ENCODE data around the gene TCF4.

TCF4 gene

DNA sequence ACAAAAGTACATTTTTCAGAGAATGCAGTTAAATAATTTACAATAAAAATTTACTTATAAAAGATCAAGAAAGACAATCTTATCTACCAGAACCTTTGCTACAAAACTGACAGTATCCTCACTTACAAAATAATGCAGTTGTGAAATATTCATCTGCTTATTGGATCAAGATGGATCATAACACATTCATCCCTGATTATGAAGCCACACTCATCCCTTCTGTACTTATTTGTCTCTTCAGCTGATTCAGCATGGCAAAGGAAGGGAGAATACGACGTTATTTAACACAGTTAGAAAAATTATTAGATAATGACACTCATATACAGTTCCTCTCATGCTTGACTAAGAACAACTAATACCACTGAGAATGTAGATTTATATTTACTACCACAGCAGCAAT lies 46.4 kb downstream of the TCF4 start:
- DNase-seq = no peak

DNA sequence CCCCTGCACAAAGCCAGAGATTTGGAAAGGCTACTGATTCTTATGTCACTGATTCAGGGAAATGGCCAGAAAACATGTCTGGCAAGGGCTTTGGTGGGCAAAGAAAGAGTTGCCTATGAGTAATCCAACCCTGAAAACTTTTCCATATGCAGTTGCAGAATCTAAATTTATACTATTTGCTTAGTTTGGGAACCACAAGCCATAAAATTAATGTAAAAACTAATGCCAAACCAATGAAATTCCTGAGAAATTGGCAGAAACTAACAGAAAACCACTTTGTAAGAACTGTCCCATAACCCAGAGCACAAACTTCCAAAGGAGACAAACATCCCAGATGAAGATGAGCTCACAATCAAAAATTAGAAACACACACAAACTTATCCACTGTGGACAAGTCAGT lies 48.8 kb downstream of the TCF4 start:
- no peak for DNase-seq

DNA sequence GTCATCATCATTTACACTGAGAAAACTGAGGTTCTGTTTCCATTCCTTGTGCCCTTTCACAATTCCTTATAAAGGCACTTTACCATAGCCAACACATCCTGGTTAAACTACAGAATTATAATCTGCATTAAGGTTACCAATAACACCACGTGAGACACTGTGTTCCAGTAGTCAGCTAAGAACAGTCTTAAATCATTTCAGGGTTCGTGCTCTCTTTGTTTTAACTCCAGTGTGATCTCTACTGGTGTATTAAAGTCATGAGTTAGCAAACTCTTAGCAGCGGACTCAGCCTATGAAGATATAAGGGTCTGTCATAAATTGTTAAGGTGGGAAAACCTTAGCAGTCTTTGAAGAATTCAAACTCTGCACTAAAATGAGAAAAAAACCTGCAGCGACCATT lies 53.0 kb downstream of the TCF4 start:
- no peak for DNase-seq

GRCh38 chr18:55534547-55534946 lies 53.4 kb downstream of the TCF4 start:
- no peak for DNase-seq

GRCh38 chr18:55530166-55530565 lies 57.8 kb downstream of the TCF4 start:
- no peak for DNase-seq

GRCh38 chr18:55529581-55529980 lies 58.4 kb downstream of the TCF4 start:
- DNase-seq = no peak

DNA sequence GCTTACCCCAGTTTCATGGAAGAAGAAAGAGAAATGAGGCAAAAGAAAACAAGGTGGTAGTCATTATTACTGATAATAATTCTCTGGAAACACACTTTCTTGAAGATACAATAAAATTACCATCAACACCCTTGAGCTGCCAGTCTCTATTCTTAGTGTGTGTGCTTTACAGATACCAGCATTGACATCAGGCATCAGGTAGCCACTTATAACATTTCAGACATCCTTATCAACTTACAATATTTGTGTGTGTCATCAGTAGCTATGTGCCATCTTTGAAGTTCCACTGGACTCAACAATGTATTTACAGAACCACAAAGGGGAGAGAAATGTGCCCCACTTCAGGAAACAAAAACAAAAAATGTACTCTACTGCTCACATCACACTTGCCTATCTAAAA lies 62.1 kb downstream of the TCF4 start:
- no peak for DNase-seq

- no peak for DNase-seq
Observed at GRCh38 chr18:55524353-55525073, 63.5 kb downstream of the TCF4 start.

GRCh38 chr18:55523001-55523400 lies 65.0 kb downstream of the TCF4 start:
- DNase-seq = no peak

GRCh38 chr18:55522011-55522410 lies 66.0 kb downstream of the TCF4 start:
- no peak for DNase-seq

DNA sequence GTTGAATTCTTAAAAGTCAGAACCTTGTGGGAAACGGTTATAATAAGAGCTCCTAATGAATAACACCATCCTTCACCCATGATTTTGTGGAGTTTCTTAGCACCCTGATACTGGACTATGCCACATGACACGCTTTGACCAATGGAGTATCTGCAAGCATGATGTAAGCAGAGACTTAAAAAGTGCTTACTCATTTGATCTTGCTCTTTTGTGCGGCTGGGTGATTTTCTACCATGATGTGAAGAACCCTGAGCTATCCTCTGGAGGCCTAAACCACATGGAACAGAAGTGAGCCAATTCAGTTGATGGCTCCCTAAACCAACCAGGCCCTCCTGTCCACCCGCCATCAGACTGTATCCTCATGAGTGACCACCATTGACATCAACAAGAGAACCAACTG lies 70.9 kb downstream of the TCF4 start:
- no peak for DNase-seq

- DNase-seq = no peak
Observed at GRCh38 chr18:55515941-55516710, 71.9 kb downstream of the TCF4 start.

DNA sequence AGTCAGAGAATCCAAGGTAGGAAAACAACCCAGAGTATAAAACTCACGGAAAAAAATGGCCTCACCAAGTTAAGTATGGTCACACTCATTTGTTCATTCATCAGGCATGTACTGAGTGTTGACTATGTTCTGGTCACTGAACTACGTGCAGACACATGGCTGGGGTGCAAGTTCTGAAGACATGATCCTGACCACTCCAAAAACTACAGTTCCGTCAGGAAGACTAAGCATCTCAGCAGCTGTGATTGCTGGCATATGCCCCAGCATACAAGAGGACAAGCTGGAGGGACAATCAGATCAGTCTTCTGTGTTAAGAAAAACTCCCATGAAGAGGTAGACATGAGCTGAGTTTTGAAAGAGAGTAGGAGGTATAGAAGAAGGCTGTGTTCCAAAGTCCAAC lies 72.8 kb downstream of the TCF4 start:
- no peak for DNase-seq

DNA sequence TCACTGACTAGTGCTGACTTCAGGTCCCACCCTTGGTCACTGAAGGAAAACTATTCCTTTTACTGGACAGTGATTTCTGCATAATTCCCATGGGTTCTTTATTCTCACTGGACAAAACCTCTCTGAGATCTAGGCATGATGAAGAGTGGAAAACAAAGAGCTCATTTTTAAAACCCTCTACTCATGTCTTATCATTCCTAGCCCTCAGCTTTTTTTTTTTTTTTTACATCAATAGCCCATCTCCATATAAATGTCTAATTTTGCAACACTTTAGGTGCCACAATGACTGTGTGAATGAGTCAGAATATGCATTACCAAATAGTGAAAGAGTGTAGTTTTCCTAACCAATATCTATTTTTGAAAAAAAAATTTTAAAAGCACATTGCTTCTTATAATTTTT lies 74.8 kb downstream of the TCF4 start:
- DNase-seq = no peak

DNA sequence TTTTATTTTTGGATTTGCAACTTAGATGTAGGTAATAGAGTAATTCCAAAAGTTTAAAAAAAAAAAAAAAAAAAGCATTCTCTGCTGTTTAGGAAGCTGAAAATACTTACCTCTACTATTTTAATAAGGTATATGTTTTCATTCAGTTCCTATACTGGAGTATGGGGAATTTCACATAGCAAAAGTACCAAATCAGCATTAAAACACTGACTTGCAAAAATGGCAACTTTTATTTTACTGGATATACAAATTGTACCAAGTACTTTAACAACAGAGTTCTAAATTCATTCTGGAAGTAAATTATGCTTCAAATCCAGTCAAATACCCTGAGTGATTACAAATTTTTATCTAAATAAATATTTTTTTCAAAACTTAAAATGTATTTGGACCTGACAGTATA lies 76.7 kb downstream of the TCF4 start:
- DNase-seq = no peak

DNA sequence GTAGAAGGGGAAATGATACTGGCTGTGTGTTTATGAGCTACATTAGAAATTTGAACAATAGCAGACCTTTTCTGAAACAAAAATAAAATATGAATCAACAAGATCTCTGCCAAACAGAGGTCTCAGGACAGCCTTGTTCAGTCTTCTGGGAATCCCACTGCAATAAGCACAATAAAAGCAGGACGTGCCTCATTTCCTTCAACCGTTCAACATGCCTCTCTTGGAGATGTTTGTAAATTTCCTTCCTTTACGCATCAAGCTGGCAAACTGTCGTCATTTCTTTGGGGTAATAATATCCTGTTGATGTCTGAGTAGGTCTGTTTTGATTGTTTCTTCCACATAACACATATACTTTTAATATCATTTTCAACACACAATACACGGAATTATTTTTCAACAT lies 77.2 kb downstream of the TCF4 start:
- DNase-seq = no peak

DNA sequence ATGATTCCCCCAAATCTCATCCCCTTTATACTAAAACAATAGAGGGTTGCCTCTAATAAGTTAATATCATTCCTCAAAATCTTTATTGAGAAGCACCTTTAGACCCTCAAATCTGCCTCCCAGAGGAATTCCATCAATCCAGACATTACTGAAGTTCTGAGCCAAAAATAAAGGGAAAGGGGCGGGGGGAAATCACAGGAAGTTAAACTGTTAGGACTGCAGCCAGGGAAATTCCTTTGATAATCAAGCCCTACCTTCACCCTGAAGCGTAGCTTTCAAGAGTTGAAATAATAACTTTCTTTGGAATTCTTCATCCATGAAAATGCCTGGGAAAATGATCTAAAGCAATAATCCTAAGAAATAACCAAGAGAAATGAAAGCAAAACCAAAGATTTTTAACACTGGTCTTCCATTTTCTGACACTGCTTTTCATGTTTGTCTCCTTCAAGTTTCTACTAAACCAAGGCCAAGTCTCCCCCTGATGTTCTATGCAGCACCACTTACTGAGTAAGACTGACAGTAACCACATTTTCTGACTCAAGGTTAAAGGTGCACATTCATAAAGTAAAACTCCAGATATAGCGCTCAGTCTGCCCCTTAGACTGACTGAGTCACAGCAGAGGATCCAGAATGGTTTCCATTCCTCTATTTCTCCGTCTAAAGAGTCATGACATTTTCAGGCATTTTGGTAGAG lies 78.2 kb downstream of the TCF4 start:
- DNase-seq = no peak

- DNase-seq = no peak
Observed at GRCh38 chr18:55508651-55509050, 79.3 kb downstream of the TCF4 start.

GRCh38 chr18:55506074-55506473 lies 81.9 kb downstream of the TCF4 start:
- DNase-seq = no peak

GRCh38 chr18:55504808-55505207 lies 83.2 kb downstream of the TCF4 start:
- no peak for DNase-seq

- DNase-seq = no peak
Observed at GRCh38 chr18:55503167-55503820, 84.7 kb downstream of the TCF4 start.

DNA sequence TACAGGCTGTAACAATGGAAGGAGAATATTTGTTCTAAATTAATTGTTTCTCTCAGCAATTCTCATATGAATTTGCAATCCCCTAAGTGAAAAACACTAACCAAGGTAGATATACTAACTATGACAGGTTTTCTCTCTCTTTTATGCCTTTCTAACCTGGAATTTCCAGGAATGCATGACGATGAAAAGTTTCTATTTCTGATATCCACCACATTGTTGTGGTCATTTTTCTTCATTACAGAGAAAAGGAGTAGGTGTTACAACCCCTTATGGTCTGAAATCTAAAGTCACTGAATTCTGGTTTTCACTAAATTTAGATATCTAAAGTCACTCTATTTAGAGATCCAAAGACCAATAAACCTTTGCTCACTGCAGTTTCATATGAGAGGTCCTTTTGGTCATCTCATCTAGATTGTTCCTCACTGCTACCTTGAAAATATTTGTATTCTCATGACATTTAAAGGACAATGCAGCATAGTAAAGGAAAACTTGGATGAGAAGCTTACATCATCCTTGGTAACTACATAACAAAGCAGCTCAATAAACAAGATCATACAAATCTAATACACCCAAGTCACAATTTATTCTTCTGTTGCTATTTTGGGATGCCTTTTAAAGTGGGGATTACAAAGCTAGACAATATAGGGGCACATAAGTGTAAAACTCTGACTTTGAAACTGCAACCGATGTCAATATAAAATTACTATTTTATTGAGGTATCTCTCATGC lies 85.8 kb downstream of the TCF4 start:
- no peak for DNase-seq

DNA sequence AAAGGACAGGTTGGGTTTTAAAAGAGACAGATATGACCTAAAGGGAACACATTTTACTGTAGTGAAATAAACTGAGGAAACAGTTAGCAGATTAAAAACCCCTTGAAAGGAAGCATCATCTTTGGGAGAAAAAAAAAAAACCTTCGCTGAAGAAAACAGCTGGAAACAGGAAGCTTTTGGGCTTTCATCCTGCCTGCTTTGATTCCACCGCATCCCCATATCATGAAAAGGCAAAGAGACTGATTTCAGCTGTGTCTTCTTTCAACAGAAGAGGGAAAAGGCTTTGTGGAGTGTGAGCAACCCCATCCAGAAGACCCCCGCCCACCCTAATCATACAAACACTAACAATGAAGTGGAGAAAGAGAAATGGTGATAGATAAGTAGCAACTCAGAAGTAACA lies 86.4 kb downstream of the TCF4 start:
- no peak for DNase-seq

Measured in NCI-H1092 (cell line).